Activated T-cell treated with anti-CD3 and anti-CD28 coated beads for 1 hour (primary cell): ENCODE measurements around the gene RNF213.

Source experiments
- DNase-seq: peaks from one replicate; pipeline ENCODE4 v3.0.0-alpha.2; 2020; ENCODE audit warnings: low read depth

RNF213 gene

GRCh38 chr17:80260791-80261158 lies at the start of gene RNF213:
TSS of gene RNF213 (plus strand) at chr17:80260852. CDS start at chr17:80263682, 2,830 bp downstream.
- peak; percentile 44 for DNase-seq

- no peak for DNase-seq
Observed at GRCh38 chr17:80212109-80212508, 48.5 kb upstream of the RNF213 start.

GRCh38 chr17:80212511-80212910 lies 48.1 kb upstream of the RNF213 start:
- no peak for DNase-seq

GRCh38 chr17:80212962-80213642 lies 47.5 kb upstream of the RNF213 start:
- no peak for DNase-seq

GRCh38 chr17:80213643-80213975 lies 47.0 kb upstream of the RNF213 start:
- DNase-seq, result no peak

GRCh38 chr17:80214012-80214877 lies 46.4 kb upstream of the RNF213 start:
- no peak for DNase-seq

GRCh38 chr17:80214878-80215210 lies 45.8 kb upstream of the RNF213 start:
- DNase-seq, result no peak

GRCh38 chr17:80216473-80217456 lies 43.9 kb upstream of the RNF213 start:
- no peak for DNase-seq

- no peak for DNase-seq
Observed at GRCh38 chr17:80217703-80218362, 42.8 kb upstream of the RNF213 start.

- no peak for DNase-seq
Observed at GRCh38 chr17:80218391-80218790, 42.3 kb upstream of the RNF213 start.

GRCh38 chr17:80219013-80219762 lies 41.5 kb upstream of the RNF213 start:
- peak; percentile 94 for DNase-seq

- no peak for DNase-seq
Observed at GRCh38 chr17:80219763-80220053, 40.9 kb upstream of the RNF213 start.

- peak; percentile 49 for DNase-seq
Observed at GRCh38 chr17:80220054-80220735, 40.5 kb upstream of the RNF213 start, which contains the start of the genes SGSH and SLC26A11. TSS of gene SGSH (minus strand) at chr17:80220333. CDS start at chr17:80220313, 20 bp downstream. TSS of gene SLC26A11 (plus strand) at chr17:80220427. CDS start at chr17:80221561, 1,134 bp downstream.

- DNase-seq, result no peak
Observed at GRCh38 chr17:80220736-80221215, 39.9 kb upstream of the RNF213 start.

- DNase-seq, result no peak
Observed at GRCh38 chr17:80221351-80222105, 39.1 kb upstream of the RNF213 start.

GRCh38 chr17:80222376-80223141 lies 38.1 kb upstream of the RNF213 start:
- no peak for DNase-seq

- DNase-seq, result no peak
Observed at GRCh38 chr17:80223142-80223815, 37.4 kb upstream of the RNF213 start.

GRCh38 chr17:80223838-80224497 lies 36.7 kb upstream of the RNF213 start:
- no peak for DNase-seq
